D721Med (cell line): ENCODE data around the gene SMPDL3A.

ENCODE experiments used
- DNase-seq: peaks from one replicate; pipeline ENCODE4 v3.0.0; 2011; ENCODE audit warnings: low spot score; ENCODE audit not compliant: insufficient read length
- FAIRE-seq: peaks from 2 replicates; lab custom pipeline; 2011; peaks lifted over from hg19 to GRCh38; lab: Jason Lieb, UNC
- CTCF ChIP-seq: IDR thresholded peaks from 2 replicates; pipeline ENCODE4 v1.5.1; 2012; ENCODE audit warnings: mild to moderate bottlenecking, control low read depth; ENCODE audit not compliant: insufficient read depth; ENCODE audit errors: missing control alignments

SMPDL3A gene

GRCh38 chr6:122778985-122779661 lies 9.9 kb upstream of the SMPDL3A start:
- DNase-seq (no peak), FAIRE-seq (no peak)
- TF ChIP-seq CTCF = no peak

- TF ChIP-seq CTCF = no peak
- FAIRE-seq (no peak), DNase-seq (no peak)
These were observed 9.4 kb upstream of the SMPDL3A start, which contains the start of gene FABP7 for GRCh38 chr6:122779667-122780066. FABP7 (plus strand) TSS chr6:122779716; CDS start chr6:122779795, 79 bp downstream.

GRCh38 chr6:122780114-122780513 lies 8.9 kb upstream of the SMPDL3A start:
- DNase-seq (no peak), FAIRE-seq (no peak)
- TF ChIP-seq CTCF = no peak

GRCh38 chr6:122781716-122782115 lies 7.3 kb upstream of the SMPDL3A start:
- FAIRE-seq (no peak), DNase-seq (no peak)
- TF ChIP-seq CTCF = no peak

DNA sequence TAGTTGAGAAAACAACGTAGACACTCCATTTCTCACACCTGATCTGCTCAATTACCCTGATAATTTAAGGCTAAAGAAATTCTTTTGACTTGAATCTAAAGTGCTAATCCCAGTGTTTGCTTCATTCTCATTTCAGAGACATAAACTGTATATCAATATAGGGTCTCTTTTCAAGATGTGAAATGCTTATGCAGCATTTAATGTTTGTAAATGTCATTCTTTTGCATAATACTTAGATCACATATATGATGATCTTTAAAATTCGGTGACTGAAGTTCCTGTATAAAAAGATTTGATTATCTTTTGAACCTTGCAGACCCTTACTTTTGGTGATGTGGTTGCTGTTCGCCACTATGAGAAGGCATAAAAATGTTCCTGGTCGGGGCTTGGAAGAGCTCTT lies 5.7 kb upstream of the SMPDL3A start:
- TF ChIP-seq CTCF = no peak
- DNase-seq (no peak), FAIRE-seq (no peak)

DNA sequence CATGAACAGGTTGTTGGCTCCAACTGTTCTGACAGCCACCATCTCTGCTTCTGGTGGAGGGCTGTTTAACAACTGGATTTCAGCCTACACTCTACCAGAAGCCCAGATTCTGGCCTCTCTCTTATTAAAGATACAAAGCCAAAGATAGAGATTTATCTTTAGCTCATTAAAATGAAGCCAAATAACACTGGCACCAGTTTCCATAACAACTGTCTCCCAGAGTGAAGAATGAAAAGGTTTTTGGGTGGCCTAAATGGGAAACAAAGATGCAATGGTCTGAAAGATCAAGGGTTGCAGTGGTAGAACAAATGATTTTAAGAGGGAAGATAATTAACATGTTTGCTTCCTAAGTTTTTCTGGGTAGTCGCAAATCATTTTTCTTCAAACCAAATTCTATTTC lies 3.2 kb upstream of the SMPDL3A start:
- DNase-seq (no peak), FAIRE-seq (no peak)
- TF ChIP-seq CTCF = no peak

GRCh38 chr6:122787721-122788120 lies 1.3 kb upstream of the SMPDL3A start:
- DNase-seq (no peak), FAIRE-seq (no peak)
- no peak for TF ChIP-seq CTCF
